Effector CD8-positive, alpha-beta T cell (primary cell): Measurements from ENCODE around the gene FNDC3B.

Source experiments
- DNase-seq: peaks from one replicate; lab custom pipeline; 2025; lab: John Stamatoyannopoulos, UW

FNDC3B gene

GRCh38 chr3:172261054-172261453 lies 221.7 kb downstream of the FNDC3B start:
- DNase-seq: no peak

- no peak for DNase-seq
Measured at GRCh38 chr3:172262991-172263608, 223.7 kb downstream of the FNDC3B start.

GRCh38 chr3:172263781-172264486 lies 224.6 kb downstream of the FNDC3B start:
- DNase-seq: no peak

GRCh38 chr3:172266103-172266502 lies 226.7 kb downstream of the FNDC3B start:
- DNase-seq: no peak

- DNase-seq: no peak
Measured at GRCh38 chr3:172268425-172268824, 229.0 kb downstream of the FNDC3B start.

GRCh38 chr3:172268868-172269267 lies 229.5 kb downstream of the FNDC3B start:
- no peak for DNase-seq

GRCh38 chr3:172270557-172271166 lies 231.3 kb downstream of the FNDC3B start:
- DNase-seq: no peak

GRCh38 chr3:172271386-172271976 lies 232.1 kb downstream of the FNDC3B start:
- no peak for DNase-seq

- DNase-seq: no peak
Measured at GRCh38 chr3:172272698-172273097, 233.3 kb downstream of the FNDC3B start.

- DNase-seq: no peak
Measured at GRCh38 chr3:172273378-172273777, 234.0 kb downstream of the FNDC3B start.

- DNase-seq: no peak
Measured at GRCh38 chr3:172274906-172275305, 235.5 kb downstream of the FNDC3B start.

GRCh38 chr3:172275586-172275985 lies 236.2 kb downstream of the FNDC3B start:
- no peak for DNase-seq

GRCh38 chr3:172276103-172276502 lies 236.7 kb downstream of the FNDC3B start:
- no peak for DNase-seq

- no peak for DNase-seq
Measured at GRCh38 chr3:172277151-172277652, 237.8 kb downstream of the FNDC3B start.

GRCh38 chr3:172279191-172279640 lies 239.8 kb downstream of the FNDC3B start:
- DNase-seq: no peak

- no peak for DNase-seq
Measured at GRCh38 chr3:172279974-172280373, 240.6 kb downstream of the FNDC3B start.

- DNase-seq: no peak
Measured at GRCh38 chr3:172280406-172281051, 241.2 kb downstream of the FNDC3B start.

- no peak for DNase-seq
Measured at GRCh38 chr3:172281884-172282283, 242.5 kb downstream of the FNDC3B start.

- DNase-seq: no peak
Measured at GRCh38 chr3:172282850-172283249, 243.5 kb downstream of the FNDC3B start.

- DNase-seq: no peak
Measured at GRCh38 chr3:172283841-172284357, 244.5 kb downstream of the FNDC3B start.

- no peak for DNase-seq
Measured at GRCh38 chr3:172285844-172286243, 246.5 kb downstream of the FNDC3B start.
